NOMO-1 treated with dmso at 0.1 percent for 144 hours (cell line): ENCODE results near the gene OLFM4.

Source experiments
- DNase-seq: peaks from one replicate; lab custom pipeline; 2025; ENCODE audit not compliant: unreplicated experiment; lab: John Stamatoyannopoulos, UW

The OLFM4 gene

DNA sequence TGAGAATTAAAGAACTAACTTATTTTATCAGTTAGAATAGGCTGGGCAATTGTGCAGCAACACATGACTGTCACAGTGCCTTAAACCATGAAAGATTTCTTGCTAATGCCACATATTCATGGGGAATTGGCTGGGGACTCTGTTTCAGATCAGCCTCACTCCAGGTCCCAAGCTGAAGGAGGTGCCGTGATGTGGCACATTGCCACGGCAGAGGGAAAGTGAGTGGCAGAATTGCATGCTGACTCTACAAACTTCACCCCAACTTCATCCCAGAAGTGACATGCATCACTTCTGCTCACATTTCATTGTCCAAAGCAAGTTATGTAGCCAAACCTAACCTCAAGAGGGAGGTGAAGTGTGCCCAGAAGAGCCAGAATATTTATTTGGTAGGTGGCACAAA is 37.8 kb downstream of the OLFM4 start:
- DNase-seq: no peak

DNA sequence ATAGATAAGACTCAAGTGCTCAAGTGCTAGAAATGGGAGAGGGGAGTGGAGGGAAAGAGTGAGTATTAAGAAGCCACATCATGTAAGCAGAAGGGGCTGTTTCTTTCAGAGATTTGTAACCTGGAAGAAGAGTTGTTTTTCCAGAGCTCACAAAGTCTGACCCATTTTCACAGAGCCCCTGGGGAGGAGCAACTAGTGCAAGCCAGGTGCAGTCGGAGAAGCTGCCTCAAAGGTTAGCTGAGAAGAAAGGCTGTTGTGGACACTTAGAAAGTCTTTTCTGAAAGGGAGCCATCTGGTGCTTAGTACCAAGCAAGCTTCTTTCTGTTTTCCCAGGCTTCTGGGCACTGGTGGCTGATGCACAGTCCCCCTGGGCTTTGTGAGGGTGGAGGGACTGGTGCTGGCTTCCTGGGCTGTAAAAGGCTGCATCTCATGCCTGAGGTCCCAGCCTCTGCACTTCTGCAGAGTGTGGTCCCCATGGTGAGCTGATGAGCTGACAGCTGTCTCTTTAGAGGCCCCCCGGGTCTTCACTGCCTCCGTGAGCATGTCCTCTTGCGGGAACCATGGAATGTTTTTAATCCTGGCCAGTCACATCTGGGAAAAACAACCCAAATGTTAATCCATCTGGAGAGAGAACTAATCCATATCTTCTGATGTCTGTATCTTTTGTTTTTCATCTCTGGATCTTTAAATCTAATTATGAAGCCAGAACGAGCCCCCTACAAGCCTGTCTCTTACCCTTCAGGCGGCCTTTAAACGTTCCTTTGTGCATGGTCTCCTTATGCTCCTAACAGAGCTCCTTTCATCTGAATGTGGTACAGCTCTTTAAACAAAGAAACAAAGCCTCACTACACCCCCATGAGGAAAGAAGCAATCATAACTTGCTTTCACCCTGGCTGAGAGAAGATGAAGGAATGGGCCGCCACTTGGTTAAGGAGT is 40.2 kb downstream of the OLFM4 start:
- no peak for DNase-seq

GRCh38 chr13:53069800-53070199 is 41.2 kb downstream of the OLFM4 start:
- DNase-seq: no peak

DNA sequence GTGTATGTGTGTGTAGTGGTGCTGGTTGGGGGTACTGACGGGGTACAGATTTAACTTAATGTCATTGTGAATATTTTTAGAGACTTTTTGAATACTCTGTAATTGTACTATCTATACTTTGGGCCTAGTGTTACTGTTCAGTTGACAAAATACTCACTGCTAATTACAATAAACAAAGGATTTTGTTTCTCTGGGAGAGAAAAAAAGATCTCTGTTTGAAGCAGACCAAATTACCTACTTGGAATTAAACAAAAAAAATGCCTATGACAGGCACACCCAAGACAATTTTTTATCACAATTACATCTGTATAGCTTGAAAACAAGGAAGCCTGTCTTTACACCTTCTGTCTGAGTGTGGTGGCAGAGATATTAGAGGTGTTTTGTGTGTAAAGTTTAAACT is 45.1 kb downstream of the OLFM4 start:
- no peak for DNase-seq

DNA sequence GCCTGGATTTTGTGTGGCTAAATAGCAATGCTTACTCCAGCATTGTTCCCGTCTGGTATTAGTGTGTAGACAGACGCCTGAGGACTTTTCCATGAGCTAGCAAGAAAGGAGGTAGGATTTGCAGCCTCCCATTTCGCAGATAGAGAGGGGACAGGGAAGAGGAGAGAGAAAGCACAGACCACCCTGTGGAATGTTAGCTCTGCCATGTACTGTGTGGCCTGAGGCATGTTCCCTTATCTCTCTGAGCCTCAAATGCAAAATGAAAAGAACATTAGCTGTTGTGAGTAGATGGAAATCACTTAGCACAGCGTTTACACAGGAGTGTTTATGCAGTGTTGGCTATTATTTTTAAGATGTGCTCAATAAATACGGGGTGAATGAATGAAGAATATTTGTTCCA is 45.5 kb downstream of the OLFM4 start:
- no peak for DNase-seq

GRCh38 chr13:53075356-53076041 is 46.9 kb downstream of the OLFM4 start:
- no peak for DNase-seq

DNA sequence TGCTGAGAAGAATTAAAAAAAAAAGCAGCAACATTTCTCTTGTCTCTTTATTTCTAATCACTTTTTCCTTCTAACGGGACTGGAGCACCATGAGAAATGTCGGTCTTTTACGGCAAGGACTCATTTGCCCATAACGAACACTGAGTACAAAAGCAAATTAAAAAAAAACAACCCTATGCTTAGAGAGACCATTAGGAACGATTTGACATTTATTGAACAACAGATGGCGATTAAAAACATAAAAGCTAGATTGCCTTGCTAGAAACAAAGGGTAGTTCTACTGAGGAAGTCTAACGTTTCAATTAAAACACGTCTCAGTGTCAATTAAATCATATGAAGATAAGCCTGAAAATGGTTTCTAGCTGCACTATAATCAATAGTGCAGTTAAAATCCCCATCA is 51.1 kb downstream of the OLFM4 start:
- no peak for DNase-seq

GRCh38 chr13:53088871-53089270 is 60.3 kb downstream of the OLFM4 start:
- no peak for DNase-seq

- no peak for DNase-seq
Observed at GRCh38 chr13:53089951-53090350, 61.3 kb downstream of the OLFM4 start.

DNA sequence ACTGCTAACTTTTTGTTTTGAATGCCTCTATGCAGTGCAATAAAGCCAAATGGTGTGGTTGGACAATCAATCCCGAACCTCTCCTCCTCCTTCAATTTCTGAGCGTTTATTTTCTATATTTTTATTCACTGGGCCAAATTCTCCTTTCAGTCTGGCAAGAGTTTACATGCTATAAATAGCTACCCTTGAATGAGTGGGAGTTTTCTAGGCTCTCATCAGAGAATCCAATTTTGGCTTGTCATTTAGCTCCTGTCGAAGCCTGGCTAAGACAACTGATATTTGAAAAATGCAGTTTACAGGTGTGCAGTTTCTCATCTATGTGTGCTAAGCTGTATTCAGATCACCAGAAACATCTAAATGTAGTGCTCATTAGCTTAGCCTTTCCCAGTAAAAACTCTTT is 61.8 kb downstream of the OLFM4 start:
- no peak for DNase-seq

DNA sequence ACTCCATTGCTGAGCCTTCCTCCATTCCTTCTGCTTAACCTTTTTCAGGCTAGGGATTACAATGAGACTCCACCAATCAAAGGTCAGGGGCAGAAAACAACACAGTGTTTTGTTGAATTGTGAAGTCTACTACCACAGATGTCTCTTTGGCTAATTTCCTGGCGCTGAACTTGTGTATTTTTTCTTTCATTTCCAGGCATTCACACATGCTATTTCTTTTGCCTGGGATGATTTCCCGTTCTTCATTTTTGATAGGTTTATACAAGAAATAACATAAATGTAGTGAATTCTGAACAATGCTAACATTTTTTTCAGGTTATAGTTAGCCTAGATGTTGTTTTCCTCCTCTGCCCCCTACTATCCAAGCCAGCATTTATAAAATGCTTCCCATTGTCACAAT is 64.3 kb downstream of the OLFM4 start:
- DNase-seq: no peak

DNA sequence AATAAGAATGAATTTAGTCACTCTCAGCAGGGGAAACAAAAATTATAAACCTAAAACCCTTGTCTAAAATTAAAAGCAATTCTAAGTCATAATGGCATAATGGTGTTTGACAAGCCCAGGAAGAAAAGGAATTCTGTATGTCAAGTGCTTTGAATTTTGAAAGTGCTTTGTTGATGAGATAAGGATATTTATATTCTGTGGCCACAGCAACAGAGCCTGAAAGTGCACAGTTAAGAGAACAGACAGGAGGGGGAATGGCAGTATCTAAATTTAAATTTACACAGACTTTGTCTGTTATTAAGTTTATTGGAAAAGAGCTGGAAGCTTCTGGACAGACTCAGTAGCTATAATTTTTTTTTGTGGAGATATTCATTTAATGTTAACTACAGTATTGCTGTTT is 69.8 kb downstream of the OLFM4 start:
- no peak for DNase-seq

GRCh38 chr13:53100394-53101063 is 71.9 kb downstream of the OLFM4 start:
- no peak for DNase-seq
